Measurements from ENCODE around the gene SUSD6.

DNA sequence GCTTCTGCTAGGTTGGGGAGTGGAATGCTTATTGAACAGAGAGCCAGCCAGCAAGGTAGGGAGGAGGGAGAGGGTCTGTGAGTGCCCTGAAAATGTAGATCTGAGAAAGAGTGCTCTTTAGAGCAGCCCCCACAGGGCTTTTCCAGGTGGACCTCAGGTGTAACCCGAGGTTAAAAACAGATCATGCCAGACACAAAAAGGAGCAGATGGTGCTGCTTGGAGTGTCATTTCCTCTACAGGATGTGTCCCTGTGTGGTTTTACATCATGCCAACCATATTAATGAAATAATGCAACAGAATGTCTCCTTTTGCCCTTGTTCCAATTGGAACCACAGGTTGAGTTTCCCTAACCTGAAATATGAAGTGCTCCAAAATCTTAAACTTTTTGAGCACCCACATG is 6.4 kb downstream of the SUSD6 start:
- TF ChIP-seq POLR2A (IDR thresholded peaks at IDR 0.05; ENCODE audit: low read depth, low read length) (no peak), POU2F2 (IDR thresholded peaks at IDR 0.05; ENCODE audit: low read depth, low read length) (no peak), POLR2AphosphoS5 (IDR thresholded peaks at IDR 0.05; ENCODE audit: low read depth, low read length) (no peak)

All from GM12891 (cell line).